Measurements from ENCODE around the gene HTR2B.

DNA sequence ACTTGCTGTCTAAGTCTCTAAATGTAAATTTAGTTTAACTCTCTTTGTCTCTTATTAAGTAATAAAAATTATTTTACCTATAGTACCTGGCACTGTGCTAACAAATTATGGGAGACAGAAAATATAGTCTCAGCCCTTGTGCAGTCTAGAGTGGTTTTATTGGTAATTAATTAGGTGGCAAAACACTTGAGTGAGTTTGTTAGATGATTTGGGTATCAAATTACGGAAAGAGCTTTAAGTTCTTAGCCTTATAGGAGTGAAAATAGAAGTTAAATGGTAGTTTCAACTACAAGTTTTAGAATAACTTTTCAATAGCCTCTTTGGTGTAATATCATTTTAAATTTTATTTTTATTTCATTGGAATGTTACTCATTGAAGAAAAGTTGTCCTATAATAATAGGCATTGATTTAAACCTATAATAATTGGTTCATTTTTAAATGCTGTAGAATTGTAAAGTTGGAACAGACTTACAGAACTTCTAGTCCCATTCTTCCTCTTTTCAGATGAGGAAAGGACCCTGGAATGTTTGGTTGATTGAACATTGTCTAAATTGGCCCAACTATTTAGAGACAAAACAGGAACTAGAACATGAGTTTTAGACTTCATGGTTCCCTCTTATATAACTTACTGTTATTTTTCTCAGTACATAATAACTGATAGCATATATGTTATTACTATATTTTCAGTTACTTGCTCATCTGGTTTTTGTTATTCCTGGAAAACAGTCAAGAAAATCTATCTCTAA lies 10.2 kb upstream of the HTR2B start:
- TF ChIP-seq, protein P1, sequence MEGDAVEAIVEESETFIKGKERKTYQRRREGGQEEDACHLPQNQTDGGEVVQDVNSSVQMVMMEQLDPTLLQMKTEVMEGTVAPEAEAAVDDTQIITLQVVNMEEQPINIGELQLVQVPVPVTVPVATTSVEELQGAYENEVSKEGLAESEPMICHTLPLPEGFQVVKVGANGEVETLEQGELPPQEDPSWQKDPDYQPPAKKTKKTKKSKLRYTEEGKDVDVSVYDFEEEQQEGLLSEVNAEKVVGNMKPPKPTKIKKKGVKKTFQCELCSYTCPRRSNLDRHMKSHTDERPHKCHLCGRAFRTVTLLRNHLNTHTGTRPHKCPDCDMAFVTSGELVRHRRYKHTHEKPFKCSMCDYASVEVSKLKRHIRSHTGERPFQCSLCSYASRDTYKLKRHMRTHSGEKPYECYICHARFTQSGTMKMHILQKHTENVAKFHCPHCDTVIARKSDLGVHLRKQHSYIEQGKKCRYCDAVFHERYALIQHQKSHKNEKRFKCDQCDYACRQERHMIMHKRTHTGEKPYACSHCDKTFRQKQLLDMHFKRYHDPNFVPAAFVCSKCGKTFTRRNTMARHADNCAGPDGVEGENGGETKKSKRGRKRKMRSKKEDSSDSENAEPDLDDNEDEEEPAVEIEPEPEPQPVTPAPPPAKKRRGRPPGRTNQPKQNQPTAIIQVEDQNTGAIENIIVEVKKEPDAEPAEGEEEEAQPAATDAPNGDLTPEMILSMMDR (IDR thresholded peaks at IDR 0.05): no peak
- no peak for TF ChIP-seq POLR2A (IDR thresholded peaks at IDR 0.05)
